GM12878 (cell line): ENCODE data around the gene AQP7. TPM values are rescaled to one million over a fixed set of nuclear protein-coding genes. Genes with fewer than 3 reads are reported as not detected.

Source experiments
- ATAC-seq: fragments of 200-7000 bp; cut with Tn5 transposase; 3 replicates; pipeline ENCODE4 v1.9.1; 2020; ENCODE audit warnings: mild to moderate bottlenecking, moderate library complexity
- BruUV-seq: library from RNA; stranded (reverse); fragments of 400-500 nt; replicated peaks from 2 replicates; lab custom pipeline; 2021; lab: Mats Ljungman, UMichigan
- CTCF ChIA-PET: fragments of 300-600 bp; sonication (Branson Sonifier 250); formaldehyde crosslinking; extraction: SDS; loops from one replicate; lab custom pipeline; 2021; ENCODE audit warnings: inconsistent platforms; lab: Yijun Ruan, JAX
- POLR2A ChIA-PET: fragments of 350-600 bp; formaldehyde crosslinking; extraction: SDS; loops from one replicate; lab custom pipeline; 2021; ENCODE audit warnings: inconsistent platforms; lab: Charles Lee
- RAD21 ChIA-PET: fragments of 300-600 bp; sonication (Branson Sonifier 250); formaldehyde crosslinking; loops from one replicate; lab custom pipeline; 2023; ENCODE audit warnings: antibody characterized with exemption; ENCODE audit not compliant: unreplicated experiment; lab: Charles Lee
- SMC1A ChIA-PET: fragments of 300-600 bp; sonication (Branson Sonifier 250); formaldehyde crosslinking; loops from one replicate; lab custom pipeline; 2023; ENCODE audit not compliant: unreplicated experiment, uncharacterized antibody; lab: Charles Lee
- DNase-seq: peaks from one replicate; pipeline ENCODE4 v3.0.0-alpha.2; 2011; ENCODE audit warnings: low read depth, low spot score
- FAIRE-seq: peaks from 3 replicates; lab custom pipeline; 2011; peaks lifted over from hg19 to GRCh38; lab: Jason Lieb, UNC
- H2AFZ ChIP-seq: 2 replicates; pipeline ENCODE4 v1.6.0; 2011; ENCODE audit warnings: low read depth, low read length, control low read depth; ENCODE audit not compliant: control insufficient read depth
- H3K27ac ChIP-seq: 2 replicates; pipeline ENCODE4 v1.5.1; 2011; ENCODE audit warnings: control low read depth; ENCODE audit not compliant: control insufficient read depth, insufficient read depth
- H3K27me3 ChIP-seq, 2 experiments: replicated peaks in 1 of 2; 2 replicates each; pipeline versions ENCODE4 v1.6.0 to v1.6.1; 2011; ENCODE audit warnings: low read length in 1 of 2; ENCODE audit not compliant: control insufficient read depth in 2 of 2, insufficient read depth in 2 of 2
- H3K36me3 ChIP-seq, 2 experiments: 2 replicates each; pipeline ENCODE4 v1.5.1; 2011; ENCODE audit warnings: low read length in 1 of 2; ENCODE audit not compliant: control insufficient read depth in 2 of 2, insufficient read depth in 2 of 2
- H3K4me1 ChIP-seq: 2 replicates; pipeline ENCODE4 v1.6.1; 2011; ENCODE audit warnings: mild to moderate bottlenecking, low read length, moderate library complexity, mixed read lengths; ENCODE audit not compliant: control insufficient read depth, insufficient read depth
- H3K4me2 ChIP-seq: 2 replicates; pipeline ENCODE4 v1.6.0; 2011; ENCODE audit warnings: control low read depth; ENCODE audit not compliant: control insufficient read depth, insufficient read depth
- H3K4me3 ChIP-seq: fragments of 200-600 bp; sonication (generic); 2 replicates; pipeline ENCODE4 v1.5.1; 2016
- H3K79me2 ChIP-seq: 2 replicates; pipeline ENCODE4 v1.6.0; 2011; ENCODE audit warnings: low read length; ENCODE audit not compliant: control insufficient read depth, insufficient read depth
- H3K9ac ChIP-seq: 2 replicates; pipeline ENCODE4 v1.8.0; 2011; ENCODE audit warnings: low read length, control low read depth, mixed read lengths; ENCODE audit not compliant: control insufficient read depth, insufficient read depth
- H3K9me3 ChIP-seq: replicated peaks from 3 replicates; pipeline ENCODE4 v1.5.1; 2011; ENCODE audit warnings: mild to moderate bottlenecking, low read length; ENCODE audit not compliant: control insufficient read depth, insufficient read depth
- H4K20me1 ChIP-seq: 2 replicates; pipeline ENCODE4 v1.6.0; 2011; ENCODE audit not compliant: control insufficient read depth, insufficient read depth
- ATF2 ChIP-seq: IDR thresholded peaks from 2 replicates; pipeline ENCODE4 v1.6.1; 2012; ENCODE audit warnings: low read length, inconsistent platforms
- BRCA1 ChIP-seq: IDR thresholded peaks from 2 replicates; pipeline ENCODE4 v1.6.1; 2011; ENCODE audit warnings: low read depth, low read length, improper control_type of control experiment
- CREB1 ChIP-seq: IDR thresholded peaks from 2 replicates; pipeline ENCODE4 v1.6.1; 2012; ENCODE audit warnings: low read depth, mild to moderate bottlenecking, inconsistent platforms
- GATAD2B ChIP-seq: fragments of 450-650 bp; conservative IDR thresholded peaks from 2 replicates; pipeline ENCODE4 v1.6.1; 2017; ENCODE audit warnings: low read depth, mild to moderate bottlenecking, moderate library complexity
- MEF2B ChIP-seq: fragments of 450-650 bp; IDR thresholded peaks from 2 replicates; pipeline ENCODE4 v1.6.1; 2018; ENCODE audit warnings: mild to moderate bottlenecking, moderate library complexity; ENCODE audit not compliant: partially characterized antibody, poor library complexity, severe bottlenecking
- POLR2A ChIP-seq: IDR thresholded peaks from 2 replicates; pipeline ENCODE4 v1.6.1; 2011; ENCODE audit warnings: low read depth, mild to moderate bottlenecking, low read length
- RELA ChIP-seq: fragments of 450-650 bp; IDR thresholded peaks from 2 replicates; pipeline ENCODE4 v1.8.0; 2014; ENCODE audit warnings: borderline replicate concordance; ENCODE audit not compliant: partially characterized antibody
- RELB ChIP-seq: fragments of 450-650 bp; IDR thresholded peaks from 2 replicates; pipeline ENCODE4 v1.6.1; 2017; ENCODE audit warnings: low read depth, mild to moderate bottlenecking, moderate library complexity
- RFX5 ChIP-seq: IDR thresholded peaks from 2 replicates; pipeline ENCODE4 v1.6.1; 2011; ENCODE audit warnings: low read depth, low read length, improper control_type of control experiment
- SIN3A ChIP-seq: IDR thresholded peaks from 2 replicates; pipeline ENCODE4 v1.6.1; 2012; ENCODE audit warnings: low read depth, low read length, improper control_type of control experiment
- SUPT20H ChIP-seq: IDR thresholded peaks from 2 replicates; pipeline ENCODE4 v1.6.1; 2011; ENCODE audit warnings: low read depth, mild to moderate bottlenecking, low read length, moderate library complexity, borderline replicate concordance; ENCODE audit not compliant: control insufficient read depth
- TCF12 ChIP-seq: IDR thresholded peaks from 2 replicates; pipeline ENCODE4 v1.6.1; 2011; ENCODE audit warnings: low read depth, mild to moderate bottlenecking, low read length
- USF1 ChIP-seq: IDR thresholded peaks from 2 replicates; pipeline ENCODE4 v1.6.1; 2011; ENCODE audit warnings: borderline replicate concordance, low read depth, mild to moderate bottlenecking, moderate library complexity, mixed read lengths, low read length; ENCODE audit not compliant: insufficient read depth; ENCODE audit errors: extremely low read length
- WRNIP1 ChIP-seq: IDR thresholded peaks from 2 replicates; pipeline ENCODE4 v1.6.1; 2011; ENCODE audit warnings: low read depth, low read length, improper control_type of control experiment, borderline replicate concordance
- WGBS: methylation state at CpG from one replicate; pipeline ENCODE4 v1.1.6; 2016; ENCODE audit warnings: low lambda C conversion rate; ENCODE audit not compliant: insufficient replicate concordance, insufficient coverage; ENCODE audit errors: missing lambda C conversion rate; 5-methylcytosine and 5-hydroxymethylcytosine counted together
- in situ Hi-C: fragments of 300-500 bp; cut with MboI; formaldehyde crosslinking; loops from 9 replicates; pipeline ENCODE4 v1.14.3; 2018; ENCODE audit warnings: mixed read lengths
- intact Hi-C: fragments of 100-400 bp; cut with micrococcal nuclease; formaldehyde crosslinking; loops from one replicate; pipeline ENCODE4 v1.14.2; 2022; ENCODE audit not compliant: unreplicated experiment
- polyA plus RNA-seq, 11 experiments: library from polyadenylated mRNA; depleted of rRNA in 4 of 11; unstranded in 6 of 11; stranded (reverse) in 5 of 11; fragments of >200 nt; fragmentation: Nextera tagmentation in 4 of 11; fragmentation: Illumina TruSeq in 1 of 11; extraction: Ambion mirVana in 4 of 11; extraction: Trizol in 1 of 11; gene quantifications; 1 replicate in 1 of 11; 2 replicates in 10 of 11; pipeline versions ENCODE4 v1.2.1 to v1.2.3, GENCODE V29; 2011 to 2016; ENCODE audit warnings: inconsistent platforms in 2 of 11, missing spikeins in 2 of 11, low read depth in 1 of 11
- total RNA-seq, 4 experiments: library from RNA; depleted of rRNA in 3 of 4; stranded (reverse); fragments of >200 nt in 3 of 4; fragmentation: Illumina TruSeq in 1 of 4; extraction: Trizol in 1 of 4; gene quantifications; 2 replicates each; pipeline versions ENCODE4 v1.2.1 to v1.2.3, GENCODE V29; 2013 to 2021
- TF ChIP-seq, protein P1 (sequence below): fragments of 450-650 bp; formaldehyde crosslinking; IDR thresholded peaks from 2 replicates; pipeline ENCODE4 v1.4.0; 2020; ENCODE audit warnings: mild to moderate bottlenecking, moderate library complexity
- TF ChIP-seq, protein P2 (sequence below): fragments of 150-350 bp; IDR thresholded peaks from 2 replicates; pipeline ENCODE4 v1.6.1; 2014; ENCODE audit warnings: mild to moderate bottlenecking, low read depth, low read length

AQP7 gene
- total and polyA plus RNA-seq, 10 of the 15 experiments (the other 5 are each of a cell fraction or from before 2014, with no cell fraction given): 0.04 to 0.18 (median 0.04) TPM; not detected in 7

DNA sequence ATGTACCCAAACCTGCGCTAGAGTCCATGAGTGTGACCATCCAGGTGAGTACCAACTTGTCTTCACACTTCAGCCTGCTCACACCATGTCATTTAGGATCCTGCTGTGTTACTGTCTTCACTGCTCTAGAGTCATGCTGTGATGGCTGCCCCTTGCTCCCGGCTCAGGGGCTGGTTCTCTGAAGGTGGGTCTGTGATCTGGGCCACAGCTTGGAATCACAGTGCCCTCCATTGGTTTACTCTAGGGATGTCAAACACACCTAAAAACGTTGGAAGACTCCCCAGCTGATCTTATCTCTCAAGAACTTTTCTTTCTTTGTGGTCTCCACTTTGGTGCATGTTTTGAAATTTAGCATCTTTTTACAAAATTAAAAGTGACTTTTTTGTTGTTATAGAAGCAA lies 58.2 kb downstream of the AQP7 start:
- in situ Hi-C loops (no loop called here), intact Hi-C loops (no loop called here)
- FAIRE-seq (no peak), ATAC-seq (no peak), DNase-seq (no peak)
- no peaks in the 10 kb centered on the region for H3K4me1 ChIP-seq
- H3K36me3 ChIP-seq: peaks cover 12 to 40% of the 10 kb centered on the region in 2 experiments
- H3K79me2 ChIP-seq: no peaks in the 10 kb centered on the region
- ChIA-PET RAD21 (no interaction called here), POLR2A (no interaction called here), CTCF (no interaction called here), SMC1A (interaction anchor here (1.1 to 1.3 kb wide), 2 partner anchors 34 to 59 kb away, joined by 3 read pairs; no protein-coding TSS in a partner anchor)
- BruUV-seq: no TSS peak
- no peaks in the 10 kb centered on the region for H3K27me3 ChIP-seq
- no peak overlapping the region for H3K9ac ChIP-seq
- no peak overlapping the region for H2AFZ ChIP-seq
- no peak overlapping the region for H3K4me3 ChIP-seq
- H3K9me3 ChIP-seq: peaks cover 9% of the 10 kb centered on the region; the same call in 2 of the 3 replicates
- H3K27ac ChIP-seq: no peak overlapping the region
- H3K4me2 ChIP-seq: no peak overlapping the region
- WGBS: 92% methylated on average over 3 of the region's 3 CpGs
- no peaks in the 10 kb centered on the region for H4K20me1 ChIP-seq
- TF ChIP-seq RFX5 (no peak), RELA (no peak), ATF2 (no peak), MEF2B (no peak), RELB (no peak), TCF12 (no peak), CREB1 (no peak), USF1 (no peak), POLR2A (no peak), SIN3A (no peak), SUPT20H (no peak), WRNIP1 (no peak), GATAD2B (no peak), BRCA1 (no peak)
- TF ChIP-seq, protein P1, sequence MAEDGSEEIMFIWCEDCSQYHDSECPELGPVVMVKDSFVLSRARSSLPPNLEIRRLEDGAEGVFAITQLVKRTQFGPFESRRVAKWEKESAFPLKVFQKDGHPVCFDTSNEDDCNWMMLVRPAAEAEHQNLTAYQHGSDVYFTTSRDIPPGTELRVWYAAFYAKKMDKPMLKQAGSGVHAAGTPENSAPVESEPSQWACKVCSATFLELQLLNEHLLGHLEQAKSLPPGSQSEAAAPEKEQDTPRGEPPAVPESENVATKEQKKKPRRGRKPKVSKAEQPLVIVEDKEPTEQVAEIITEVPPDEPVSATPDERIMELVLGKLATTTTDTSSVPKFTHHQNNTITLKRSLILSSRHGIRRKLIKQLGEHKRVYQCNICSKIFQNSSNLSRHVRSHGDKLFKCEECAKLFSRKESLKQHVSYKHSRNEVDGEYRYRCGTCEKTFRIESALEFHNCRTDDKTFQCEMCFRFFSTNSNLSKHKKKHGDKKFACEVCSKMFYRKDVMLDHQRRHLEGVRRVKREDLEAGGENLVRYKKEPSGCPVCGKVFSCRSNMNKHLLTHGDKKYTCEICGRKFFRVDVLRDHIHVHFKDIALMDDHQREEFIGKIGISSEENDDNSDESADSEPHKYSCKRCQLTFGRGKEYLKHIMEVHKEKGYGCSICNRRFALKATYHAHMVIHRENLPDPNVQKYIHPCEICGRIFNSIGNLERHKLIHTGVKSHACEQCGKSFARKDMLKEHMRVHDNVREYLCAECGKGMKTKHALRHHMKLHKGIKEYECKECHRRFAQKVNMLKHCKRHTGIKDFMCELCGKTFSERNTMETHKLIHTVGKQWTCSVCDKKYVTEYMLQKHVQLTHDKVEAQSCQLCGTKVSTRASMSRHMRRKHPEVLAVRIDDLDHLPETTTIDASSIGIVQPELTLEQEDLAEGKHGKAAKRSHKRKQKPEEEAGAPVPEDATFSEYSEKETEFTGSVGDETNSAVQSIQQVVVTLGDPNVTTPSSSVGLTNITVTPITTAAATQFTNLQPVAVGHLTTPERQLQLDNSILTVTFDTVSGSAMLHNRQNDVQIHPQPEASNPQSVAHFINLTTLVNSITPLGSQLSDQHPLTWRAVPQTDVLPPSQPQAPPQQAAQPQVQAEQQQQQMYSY (CRISPR knock-in tag): no peak
- TF ChIP-seq, protein P2, sequence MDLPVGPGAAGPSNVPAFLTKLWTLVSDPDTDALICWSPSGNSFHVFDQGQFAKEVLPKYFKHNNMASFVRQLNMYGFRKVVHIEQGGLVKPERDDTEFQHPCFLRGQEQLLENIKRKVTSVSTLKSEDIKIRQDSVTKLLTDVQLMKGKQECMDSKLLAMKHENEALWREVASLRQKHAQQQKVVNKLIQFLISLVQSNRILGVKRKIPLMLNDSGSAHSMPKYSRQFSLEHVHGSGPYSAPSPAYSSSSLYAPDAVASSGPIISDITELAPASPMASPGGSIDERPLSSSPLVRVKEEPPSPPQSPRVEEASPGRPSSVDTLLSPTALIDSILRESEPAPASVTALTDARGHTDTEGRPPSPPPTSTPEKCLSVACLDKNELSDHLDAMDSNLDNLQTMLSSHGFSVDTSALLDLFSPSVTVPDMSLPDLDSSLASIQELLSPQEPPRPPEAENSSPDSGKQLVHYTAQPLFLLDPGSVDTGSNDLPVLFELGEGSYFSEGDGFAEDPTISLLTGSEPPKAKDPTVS: no peak
